ENCODE measurements around the gene BLTP1.

The BLTP1 gene

DNA sequence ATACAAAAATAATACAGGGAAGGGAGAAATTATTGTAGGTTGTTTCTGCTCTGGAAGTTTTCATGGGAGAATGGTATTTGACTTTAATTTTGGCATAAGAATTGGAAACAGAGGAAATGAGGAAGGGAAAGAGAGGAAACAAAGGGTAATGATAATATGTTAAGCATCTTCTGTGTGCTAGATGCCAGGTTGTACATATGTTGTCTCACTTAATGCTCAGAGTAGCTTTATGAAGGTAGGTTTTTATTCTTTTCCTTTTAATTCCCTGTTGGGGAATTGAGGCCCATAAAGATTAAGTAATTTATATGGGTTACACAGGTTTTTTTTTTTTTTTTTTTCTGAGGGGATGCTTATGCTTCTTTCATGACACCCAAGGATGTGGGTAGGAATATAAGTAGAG lies 19.2 kb downstream of the BLTP1 start:
- H3K9me3 Mint-ChIP-seq = peaks cover 9% of the 10 kb centered on the region
- no peak overlapping the region for H3K4me3 Mint-ChIP-seq
- H3K27ac Mint-ChIP-seq = no peak overlapping the region
- H3K27me3 Mint-ChIP-seq (ENCODE audit: low read depth) = no peaks in the 10 kb centered on the region
- TF ChIP-seq, protein P1, sequence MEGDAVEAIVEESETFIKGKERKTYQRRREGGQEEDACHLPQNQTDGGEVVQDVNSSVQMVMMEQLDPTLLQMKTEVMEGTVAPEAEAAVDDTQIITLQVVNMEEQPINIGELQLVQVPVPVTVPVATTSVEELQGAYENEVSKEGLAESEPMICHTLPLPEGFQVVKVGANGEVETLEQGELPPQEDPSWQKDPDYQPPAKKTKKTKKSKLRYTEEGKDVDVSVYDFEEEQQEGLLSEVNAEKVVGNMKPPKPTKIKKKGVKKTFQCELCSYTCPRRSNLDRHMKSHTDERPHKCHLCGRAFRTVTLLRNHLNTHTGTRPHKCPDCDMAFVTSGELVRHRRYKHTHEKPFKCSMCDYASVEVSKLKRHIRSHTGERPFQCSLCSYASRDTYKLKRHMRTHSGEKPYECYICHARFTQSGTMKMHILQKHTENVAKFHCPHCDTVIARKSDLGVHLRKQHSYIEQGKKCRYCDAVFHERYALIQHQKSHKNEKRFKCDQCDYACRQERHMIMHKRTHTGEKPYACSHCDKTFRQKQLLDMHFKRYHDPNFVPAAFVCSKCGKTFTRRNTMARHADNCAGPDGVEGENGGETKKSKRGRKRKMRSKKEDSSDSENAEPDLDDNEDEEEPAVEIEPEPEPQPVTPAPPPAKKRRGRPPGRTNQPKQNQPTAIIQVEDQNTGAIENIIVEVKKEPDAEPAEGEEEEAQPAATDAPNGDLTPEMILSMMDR (IDR thresholded peaks at IDR 0.05; ENCODE audit: unreplicated experiment in 3 of 3) = no peak
- H3K4me1 Mint-ChIP-seq = peaks cover 4% of the 10 kb centered on the region
- H3K36me3 Mint-ChIP-seq (ENCODE audit: low read depth) = peaks cover 22% of the 10 kb centered on the region

DNA sequence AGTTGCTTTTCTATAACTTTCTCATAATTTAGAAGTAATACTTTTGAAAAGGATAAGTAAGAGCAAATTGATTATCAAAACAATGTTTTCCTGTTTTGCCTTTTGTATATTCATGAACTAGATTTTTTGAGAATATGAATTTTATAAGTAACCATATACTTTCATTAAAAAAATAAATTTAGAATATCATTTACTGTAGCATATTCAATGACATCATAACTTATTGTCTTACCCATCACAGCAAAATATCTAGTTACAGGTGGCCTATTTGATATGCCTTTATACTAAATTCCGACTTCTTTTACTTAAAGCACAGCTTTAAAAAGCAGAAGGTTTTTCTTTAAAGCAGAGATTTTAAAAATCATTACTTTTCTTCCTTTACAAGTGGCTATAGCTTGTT lies 20.1 kb downstream of the BLTP1 start:
- H3K27ac Mint-ChIP-seq = no peak overlapping the region
- peaks cover 24% of the 10 kb centered on the region for H3K36me3 Mint-ChIP-seq (ENCODE audit: low read depth)
- peaks cover 3% of the 10 kb centered on the region for H3K9me3 Mint-ChIP-seq
- no peak overlapping the region for H3K4me3 Mint-ChIP-seq
- TF ChIP-seq, protein P1 (IDR thresholded peaks at IDR 0.05; ENCODE audit: unreplicated experiment in 3 of 3) = no peak
- H3K4me1 Mint-ChIP-seq = peaks cover 4% of the 10 kb centered on the region
- H3K27me3 Mint-ChIP-seq (ENCODE audit: low read depth) = no peaks in the 10 kb centered on the region

DNA sequence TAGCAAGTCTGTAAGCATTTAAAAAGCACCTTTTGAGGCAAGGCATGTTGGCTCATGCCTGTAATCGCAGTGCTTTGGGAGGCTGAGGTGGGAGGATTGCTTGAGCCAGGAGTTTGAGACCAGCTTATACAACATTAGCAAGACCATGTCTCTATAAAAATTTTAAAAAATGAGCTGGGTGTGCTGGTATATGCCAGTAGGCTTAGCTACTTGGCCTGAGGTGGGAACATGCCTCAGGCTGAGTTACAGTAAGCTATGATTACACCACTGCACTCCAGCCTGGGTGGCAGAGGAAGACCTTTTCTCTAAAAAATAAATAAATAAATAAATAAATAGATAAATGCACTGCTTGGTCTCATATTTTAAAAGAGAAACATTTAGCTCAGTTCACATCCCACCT lies 26.8 kb downstream of the BLTP1 start:
- Mint-ChIP-seq H3K36me3 (ENCODE audit: low read depth) (peaks cover 45% of the 10 kb centered on the region), H3K4me3 (no peak overlapping the region), H3K27me3 (ENCODE audit: low read depth) (no peaks in the 10 kb centered on the region), H3K9me3 (no peaks in the 10 kb centered on the region), H3K4me1 (no peaks in the 10 kb centered on the region), H3K27ac (no peak overlapping the region)
- TF ChIP-seq, protein P1 (IDR thresholded peaks at IDR 0.05; ENCODE audit: unreplicated experiment in 3 of 3) = no peak

DNA sequence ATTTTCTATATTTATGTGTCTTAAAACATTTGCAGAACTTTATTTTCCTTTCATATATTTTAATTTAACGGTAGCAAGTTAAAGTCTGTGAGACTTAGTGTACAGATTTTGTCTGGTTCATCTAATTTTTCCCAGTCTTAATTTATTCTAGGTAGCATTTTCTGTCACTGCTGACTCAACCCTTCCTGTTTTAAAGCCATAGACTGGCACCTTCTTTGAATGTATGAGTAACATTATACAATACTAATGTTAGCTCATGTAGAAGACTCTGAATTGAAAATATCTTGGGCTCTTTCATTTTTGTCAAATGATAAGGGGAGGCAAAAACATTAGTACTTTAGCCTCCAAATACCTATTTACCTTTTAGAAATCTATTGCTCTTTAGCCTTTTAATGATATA lies 43.6 kb downstream of the BLTP1 start:
- Mint-ChIP-seq H3K9me3 (no peaks in the 10 kb centered on the region), H3K27me3 (ENCODE audit: low read depth) (no peaks in the 10 kb centered on the region), H3K4me3 (no peak overlapping the region), H3K27ac (no peak overlapping the region), H3K36me3 (ENCODE audit: low read depth) (peaks cover 36% of the 10 kb centered on the region), H3K4me1 (no peaks in the 10 kb centered on the region)
- TF ChIP-seq, protein P1 (IDR thresholded peaks at IDR 0.05; ENCODE audit: unreplicated experiment in 3 of 3) = no peak

All from nephron (organoid).